GM18870 (cell line): ENCODE data around the gene MFSD6L.

Experiments
- ATAC-seq: cut with Tn5 transposase; IDR thresholded peaks from one replicate; pipeline ENCODE4 v1.9.1; 2021; ENCODE audit warnings: moderate library complexity; ENCODE audit not compliant: unreplicated experiment

The MFSD6L gene

GRCh38 chr17:8794636-8795035 lies 4.5 kb downstream of the MFSD6L start:
- no peak for ATAC-seq

- ATAC-seq = no peak
These were observed 5.5 kb downstream of the MFSD6L start for GRCh38 chr17:8793649-8794048.

- no peak for ATAC-seq
These were observed 6.5 kb downstream of the MFSD6L start for GRCh38 chr17:8792646-8793045.

GRCh38 chr17:8791910-8792270 lies 7.3 kb downstream of the MFSD6L start:
- ATAC-seq = no peak

- no peak for ATAC-seq
These were observed 7.8 kb downstream of the MFSD6L start for GRCh38 chr17:8791248-8791909.

GRCh38 chr17:8789743-8790142 lies 9.4 kb downstream of the MFSD6L start:
- ATAC-seq = no peak

- ATAC-seq = no peak
These were observed 10.2 kb downstream of the MFSD6L start for GRCh38 chr17:8788998-8789397.

GRCh38 chr17:8785547-8786413 lies 13.4 kb downstream of the MFSD6L start:
- no peak for ATAC-seq

- ATAC-seq = no peak
These were observed 17.0 kb downstream of the MFSD6L start for GRCh38 chr17:8782176-8782575.

GRCh38 chr17:8781776-8782175 lies 17.4 kb downstream of the MFSD6L start:
- ATAC-seq = no peak

- no peak for ATAC-seq
These were observed 22.3 kb downstream of the MFSD6L start for GRCh38 chr17:8776881-8777280.

GRCh38 chr17:8776248-8776647 lies 22.9 kb downstream of the MFSD6L start:
- no peak for ATAC-seq

- no peak for ATAC-seq
These were observed 32.4 kb downstream of the MFSD6L start for GRCh38 chr17:8766731-8767130.

- no peak for ATAC-seq
These were observed 37.2 kb downstream of the MFSD6L start for GRCh38 chr17:8762012-8762411.

GRCh38 chr17:8758137-8758596 lies 41.0 kb downstream of the MFSD6L start, which contains the start of gene SPDYE4:
TSS of gene SPDYE4 (minus strand) at chr17:8758546. CDS start at chr17:8758382, 164 bp downstream.
- ATAC-seq = no peak

GRCh38 chr17:8757189-8757588 lies 42.0 kb downstream of the MFSD6L start:
- ATAC-seq = no peak

GRCh38 chr17:8755590-8756255 lies 43.4 kb downstream of the MFSD6L start:
- ATAC-seq = no peak

- ATAC-seq = no peak
These were observed 44.3 kb downstream of the MFSD6L start for GRCh38 chr17:8754890-8755289.

GRCh38 chr17:8753976-8754440 lies 45.2 kb downstream of the MFSD6L start:
- ATAC-seq = no peak

GRCh38 chr17:8753136-8753975 lies 45.8 kb downstream of the MFSD6L start:
- ATAC-seq = no peak

GRCh38 chr17:8749616-8750015 lies 49.5 kb downstream of the MFSD6L start:
- ATAC-seq = no peak
